Suprapubic skin (tissue), 4 donors: ENCODE results near the gene SLC7A7. TPM values are rescaled to one million over a fixed set of nuclear protein-coding genes. Genes with fewer than 3 reads are reported as not detected.
A peak's percentile ranks its signal among the peaks of the same experiment; 100 is the strongest.
"Not testable (repeated sequence)": the region's sequence is repeated elsewhere in the genome, so short reads cannot be mapped to it uniquely, and the experiment has no call there.

Source experiments
- DNase-seq, 2 donors: peaks; one replicate each; pipeline ENCODE4 v3.0.0-alpha.2; 2019; ENCODE audit warnings: low spot score in 2 of 2
- H3K27ac ChIP-seq: fragments of 200-600 bp; sonication (generic); one replicate; pipeline ENCODE4 v1.5.1; 2019
- H3K27me3 ChIP-seq: fragments of 200-600 bp; sonication (generic); one replicate; pipeline ENCODE4 v1.5.1; 2019
- H3K36me3 ChIP-seq: fragments of 200-600 bp; sonication (generic); one replicate; pipeline ENCODE4 v1.5.1; 2019
- H3K4me1 ChIP-seq: fragments of 200-600 bp; sonication (generic); one replicate; pipeline ENCODE4 v1.5.1; 2019
- H3K4me3 ChIP-seq: fragments of 200-600 bp; sonication (generic); one replicate; pipeline ENCODE4 v1.5.1; 2019; ENCODE audit warnings: mild to moderate bottlenecking
- H3K9me3 ChIP-seq: fragments of 200-600 bp; sonication (generic); one replicate; pipeline ENCODE4 v1.5.1; 2019
- EP300 ChIP-seq: sonication (generic); formaldehyde crosslinking; IDR thresholded peaks from one replicate; pipeline ENCODE4 v1.6.1; 2017; ENCODE audit warnings: antibody characterized with exemption
- POLR2A ChIP-seq, 2 donors: fragments of 450-650 bp; IDR thresholded peaks; one replicate each; pipeline ENCODE4 v1.6.1; 2017; ENCODE audit warnings: antibody characterized with exemption in 2 of 2, mild to moderate bottlenecking in 2 of 2, moderate library complexity in 2 of 2
- POLR2AphosphoS5 ChIP-seq, 3 donors: sonication (generic); formaldehyde crosslinking; IDR thresholded peaks; one replicate each; pipeline ENCODE4 v1.6.1; 2017; ENCODE audit warnings: antibody characterized with exemption in 3 of 3
- WGBS: methylation state at CpG from one replicate; pipeline ENCODE4 v1.1.5; 2018; 5-methylcytosine and 5-hydroxymethylcytosine counted together
- total RNA-seq, 4 donors: library from RNA; depleted of rRNA; stranded (reverse); fragments of >200 nt; gene quantifications; one replicate each; pipeline ENCODE4 v1.1.0, GENCODE V29; 2016
- TF ChIP-seq, protein P1 (sequence below), 2 donors: fragments of 200-600 bp in 1 of 2; fragments of 450-650 bp in 1 of 2; sonication (generic) in 1 of 2; IDR thresholded peaks; one replicate each; pipeline ENCODE4 v1.5.1; 2016 to 2019; ENCODE audit warnings: antibody characterized with exemption in 2 of 2, mild to moderate bottlenecking in 1 of 2, moderate library complexity in 1 of 2

The SLC7A7 gene
- total RNA-seq, 4 donors from 2014 or later, result 1.8 to 3.8 (median 2.9) TPM

DNA sequence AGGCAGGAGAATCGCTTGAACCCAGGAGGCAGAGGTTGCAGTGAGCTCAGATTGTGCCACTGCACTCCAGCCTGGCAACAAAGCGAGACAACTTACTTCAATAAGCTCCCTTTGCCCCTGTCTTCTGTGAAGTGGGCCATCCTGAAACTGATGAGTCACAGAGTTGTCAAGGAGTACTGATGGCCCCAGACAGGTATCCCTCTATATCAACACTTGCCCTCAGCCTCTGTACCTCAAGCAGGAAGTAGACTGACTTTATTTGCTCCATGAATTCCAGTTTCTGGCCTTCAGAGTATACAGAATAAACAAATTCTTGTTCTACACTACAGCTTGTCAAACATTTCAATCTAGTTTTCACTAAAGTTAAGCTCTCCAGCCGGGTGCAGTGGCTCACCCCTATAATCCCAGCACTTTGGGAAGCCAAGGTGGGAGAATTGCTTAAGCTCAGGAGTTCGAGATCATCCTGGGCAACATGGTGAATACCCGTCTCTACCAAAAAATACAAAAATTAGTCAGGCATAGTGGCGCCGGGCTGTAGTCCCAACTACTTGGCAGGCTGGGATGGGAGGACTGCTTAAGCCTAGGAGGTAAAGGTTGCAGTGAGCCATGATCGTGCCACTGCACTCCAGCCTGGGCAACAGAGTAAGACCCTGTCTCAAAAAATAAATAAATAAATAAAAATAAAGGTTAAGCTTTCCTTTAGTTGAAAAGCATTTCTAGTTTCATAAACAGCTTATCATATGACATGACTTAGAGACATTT, 39.9 kb upstream of the SLC7A7 start:
- TF ChIP-seq POLR2AphosphoS5 (IDR thresholded peaks at IDR 0.05) (no peak), EP300 (no peak), POLR2A (IDR thresholded peaks at IDR 0.05) (no peak)
- TF ChIP-seq, protein P1, sequence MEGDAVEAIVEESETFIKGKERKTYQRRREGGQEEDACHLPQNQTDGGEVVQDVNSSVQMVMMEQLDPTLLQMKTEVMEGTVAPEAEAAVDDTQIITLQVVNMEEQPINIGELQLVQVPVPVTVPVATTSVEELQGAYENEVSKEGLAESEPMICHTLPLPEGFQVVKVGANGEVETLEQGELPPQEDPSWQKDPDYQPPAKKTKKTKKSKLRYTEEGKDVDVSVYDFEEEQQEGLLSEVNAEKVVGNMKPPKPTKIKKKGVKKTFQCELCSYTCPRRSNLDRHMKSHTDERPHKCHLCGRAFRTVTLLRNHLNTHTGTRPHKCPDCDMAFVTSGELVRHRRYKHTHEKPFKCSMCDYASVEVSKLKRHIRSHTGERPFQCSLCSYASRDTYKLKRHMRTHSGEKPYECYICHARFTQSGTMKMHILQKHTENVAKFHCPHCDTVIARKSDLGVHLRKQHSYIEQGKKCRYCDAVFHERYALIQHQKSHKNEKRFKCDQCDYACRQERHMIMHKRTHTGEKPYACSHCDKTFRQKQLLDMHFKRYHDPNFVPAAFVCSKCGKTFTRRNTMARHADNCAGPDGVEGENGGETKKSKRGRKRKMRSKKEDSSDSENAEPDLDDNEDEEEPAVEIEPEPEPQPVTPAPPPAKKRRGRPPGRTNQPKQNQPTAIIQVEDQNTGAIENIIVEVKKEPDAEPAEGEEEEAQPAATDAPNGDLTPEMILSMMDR (IDR thresholded peaks at IDR 0.05), result no peak
- no peaks in the 10 kb centered on the region for H3K36me3 ChIP-seq
- H3K4me3 ChIP-seq, result no peak overlapping the region
- no peaks in the 10 kb centered on the region for H3K27me3 ChIP-seq
- WGBS, result 94% methylated on average over 8 of the region's 8 CpGs
- H3K27ac ChIP-seq, result no peak overlapping the region
- no peaks in the 10 kb centered on the region for H3K9me3 ChIP-seq
- peaks cover 31% of the 10 kb centered on the region for H3K4me1 ChIP-seq
- peak in 1 of 2 donors; percentile 39 for DNase-seq

DNA sequence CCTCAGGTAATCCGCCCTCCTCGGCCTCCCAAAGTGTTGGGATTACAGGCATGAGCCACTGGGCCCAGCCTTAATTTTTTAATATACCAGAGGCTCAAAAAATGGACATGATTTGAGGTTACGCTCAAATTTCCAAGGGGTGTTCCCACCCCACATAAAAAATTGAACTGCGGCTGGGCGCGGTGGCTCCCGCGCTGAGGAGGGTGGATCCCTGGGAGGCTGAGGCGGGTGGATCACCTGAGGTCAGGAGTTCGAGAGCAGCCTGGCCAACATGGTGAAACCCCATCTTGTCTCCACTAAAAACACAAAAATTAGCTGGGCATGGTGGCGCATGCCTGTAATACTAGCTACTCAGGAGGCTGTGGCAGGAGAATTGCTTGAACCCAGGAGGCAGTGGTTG, 39.1 kb upstream of the SLC7A7 start:
- H3K36me3 ChIP-seq, H3K27ac ChIP-seq, H3K27me3 ChIP-seq, H3K9me3 ChIP-seq, H3K4me3 ChIP-seq: not testable (repeated sequence)
- WGBS, result 96% methylated on average over 11 of the region's 11 CpGs
- H3K4me1 ChIP-seq, result peaks cover 39% of the 10 kb centered on the region
- DNase-seq, result peak in 1 of 2 donors; percentile 33

DNA sequence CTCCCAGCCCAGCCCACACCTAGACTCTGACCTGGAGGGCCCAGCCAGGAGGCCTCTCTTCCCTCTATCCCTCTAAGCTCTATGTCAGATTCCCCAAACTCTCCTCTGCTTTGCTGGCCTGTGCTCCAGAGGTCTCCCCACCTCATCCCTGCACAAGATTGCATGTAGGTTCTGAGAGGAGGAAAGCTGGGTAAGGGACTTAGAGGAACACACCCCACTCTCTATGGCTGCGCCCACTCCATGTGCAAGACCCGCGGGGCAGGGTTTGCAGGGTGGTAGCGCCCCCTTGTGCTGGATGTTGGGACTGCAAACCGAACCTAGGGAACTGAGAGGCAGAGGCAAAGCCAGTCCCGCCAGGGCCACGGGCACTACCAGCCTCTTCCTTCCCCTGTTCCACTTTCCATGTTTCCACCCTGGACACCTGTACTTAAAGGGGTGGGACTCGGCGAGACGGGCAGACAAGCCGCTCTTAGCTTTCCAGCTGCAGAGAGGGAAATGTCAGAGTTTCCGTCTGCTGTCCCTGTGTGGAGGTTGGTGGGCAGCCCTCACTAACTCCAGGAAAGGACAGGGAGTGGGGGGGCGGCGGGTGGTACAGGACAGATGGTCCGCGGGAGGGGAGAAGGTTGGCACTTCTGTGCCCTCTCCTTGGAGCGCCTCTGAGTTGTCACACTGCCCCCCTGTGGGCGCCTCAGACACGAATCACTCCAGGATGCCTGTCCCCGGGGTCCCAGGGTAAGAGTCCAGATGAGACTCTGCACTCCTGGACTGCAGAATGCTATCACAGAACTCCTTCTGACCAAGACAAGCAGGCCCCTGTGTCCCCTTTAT, 37.9 kb upstream of the SLC7A7 start:
- peak overlapping the region; percentile 47 for H3K4me3 ChIP-seq
- H3K4me1 ChIP-seq, result peaks cover 51% of the 10 kb centered on the region
- peak; percentile 96 to 97 for DNase-seq
- peak overlapping the region; percentile 20 for H3K27ac ChIP-seq
- under 1% methylated on average over 20 of the region's 20 CpGs for WGBS
- TF ChIP-seq POLR2A (IDR thresholded peaks at IDR 0.05), result no peak
- TF ChIP-seq, protein P1 (IDR thresholded peaks at IDR 0.05), result peak; percentile 90 to 93
- H3K9me3 ChIP-seq, result no peaks in the 10 kb centered on the region
- H3K27me3 ChIP-seq, result no peaks in the 10 kb centered on the region
- H3K36me3 ChIP-seq, result no peaks in the 10 kb centered on the region

DNA sequence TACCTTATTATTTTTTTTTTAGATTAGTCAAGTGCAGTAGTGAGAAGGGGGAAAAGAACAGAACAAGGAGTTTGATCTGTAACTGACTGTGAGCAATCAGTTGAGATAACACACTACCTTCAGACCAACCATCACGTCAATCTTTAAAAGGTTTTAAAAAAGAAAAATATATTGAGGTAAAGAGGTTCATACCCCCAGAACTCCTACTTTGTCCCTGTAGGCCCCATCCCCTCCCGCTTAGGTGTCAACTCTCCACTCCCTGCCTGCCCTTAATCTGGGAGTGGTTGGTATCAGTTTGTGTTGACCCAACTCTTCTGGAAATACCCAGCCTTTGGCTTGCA, 37.3 kb upstream of the SLC7A7 start:
- 58% methylated on average over 2 of the region's 2 CpGs for WGBS
- no peak for DNase-seq
- Histone ChIP-seq H3K4me1 (peaks cover 56% of the 10 kb centered on the region), H3K9me3 (no peaks in the 10 kb centered on the region), H3K36me3 (no peaks in the 10 kb centered on the region), H3K27ac (no peak overlapping the region), H3K27me3 (no peaks in the 10 kb centered on the region), H3K4me3 (peak overlapping the region; percentile 47)
- TF ChIP-seq POLR2AphosphoS5 (IDR thresholded peaks at IDR 0.05), result no peak

DNA sequence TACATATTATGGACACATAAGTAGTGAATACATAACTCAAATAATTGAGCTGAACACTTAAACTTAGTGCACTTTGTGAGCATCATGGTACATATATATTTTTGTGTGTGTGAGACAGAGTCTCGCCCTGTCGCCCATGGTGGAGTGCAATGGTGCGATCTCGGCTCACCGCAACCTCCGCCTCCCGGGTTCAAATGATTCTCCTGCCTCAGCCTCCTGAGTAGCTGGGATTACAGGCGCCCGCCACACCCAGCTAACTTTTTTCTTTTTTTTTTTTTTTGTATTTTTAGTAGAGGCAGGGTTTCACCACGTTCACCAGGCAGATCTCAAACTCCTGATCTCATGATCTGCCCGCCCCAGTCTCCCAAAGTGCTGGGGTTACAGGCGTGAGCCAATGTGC, 36.9 kb upstream of the SLC7A7 start:
- not testable (repeated sequence) for H3K27ac ChIP-seq, H3K36me3 ChIP-seq, H3K27me3 ChIP-seq, H3K4me3 ChIP-seq, H3K9me3 ChIP-seq
- DNase-seq, result peak in 1 of 2 donors; percentile 19
- peaks cover 60% of the 10 kb centered on the region for H3K4me1 ChIP-seq
- WGBS, result 73% methylated on average over 12 of the region's 12 CpGs

DNA sequence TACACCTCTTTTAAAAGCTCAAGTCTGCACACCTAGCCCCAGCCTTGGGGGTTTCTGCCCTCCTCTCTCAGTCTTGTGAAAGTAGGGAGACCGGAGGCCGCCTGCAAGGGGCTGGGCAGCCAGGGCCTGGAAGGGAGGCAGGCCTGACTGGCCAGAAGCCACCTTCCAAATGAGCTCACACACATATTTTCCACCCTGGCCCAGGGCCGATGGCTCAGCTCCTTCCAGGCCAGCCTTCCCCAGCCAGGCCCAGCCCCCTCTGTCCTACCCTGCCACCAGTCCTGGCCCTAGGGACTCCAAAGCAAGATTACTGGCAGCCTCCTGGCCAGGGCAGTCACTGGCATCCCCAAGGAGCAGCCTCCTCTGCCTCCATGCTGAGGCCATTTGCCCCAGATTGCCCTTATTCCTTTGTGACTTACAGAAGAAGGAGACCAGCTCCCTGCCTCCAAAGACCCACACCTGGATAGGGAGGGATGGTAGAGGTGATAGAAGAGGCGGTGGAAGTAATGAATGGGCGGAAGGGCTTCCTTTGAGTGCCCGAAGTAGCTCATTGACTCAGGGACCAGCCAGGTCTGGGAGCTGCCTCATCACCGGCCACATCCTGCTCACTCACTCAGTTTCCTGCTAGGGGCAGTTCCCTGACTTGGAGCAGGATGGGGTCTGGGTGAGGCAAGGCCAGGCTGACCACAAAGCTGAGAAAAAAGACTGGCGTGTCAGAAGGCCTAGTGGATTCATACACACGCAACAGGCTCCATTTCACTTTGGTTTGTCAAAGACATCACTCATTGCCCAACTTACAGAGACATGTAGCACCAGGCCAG, 35.9 kb upstream of the SLC7A7 start:
- TF ChIP-seq POLR2A (IDR thresholded peaks at IDR 0.05), result no peak
- peak in 2 of 3 donors; percentile 67 to 79 for TF ChIP-seq POLR2AphosphoS5 (IDR thresholded peaks at IDR 0.05)
- TF ChIP-seq, protein P1 (IDR thresholded peaks at IDR 0.05), result no peak
- TF ChIP-seq EP300, result no peak
- H3K36me3 ChIP-seq, result peaks cover 10% of the 10 kb centered on the region
- H3K27me3 ChIP-seq, result no peaks in the 10 kb centered on the region
- peak overlapping the region; percentile 3 for H3K4me3 ChIP-seq
- DNase-seq, result peak; percentile 93
- H3K9me3 ChIP-seq, result no peaks in the 10 kb centered on the region
- peaks cover 71% of the 10 kb centered on the region for H3K4me1 ChIP-seq
- H3K27ac ChIP-seq, result peak overlapping the region; percentile 87
- 62% methylated on average over 6 of the region's 9 CpGs for WGBS
